Mononuclear cell (primary cell): ENCODE results near the gene CCDC12. TPM values are rescaled to one million over a fixed set of nuclear protein-coding genes. Genes with fewer than 3 reads are reported as not detected.

Source experiments
- H3K27me3 ChIP-seq: 2 replicates; pipeline ENCODE4 v1.6.0; 2011; ENCODE audit warnings: low read length, control low read depth; ENCODE audit not compliant: insufficient read depth
- H3K4me1 ChIP-seq: 2 replicates; pipeline ENCODE4 v1.5.1; 2011; ENCODE audit warnings: mild to moderate bottlenecking, low read length, control low read depth; ENCODE audit not compliant: insufficient read depth
- H3K4me3 ChIP-seq: 2 replicates; pipeline ENCODE4 v1.5.1; 2011; ENCODE audit warnings: mild to moderate bottlenecking, low read length, moderate library complexity
- H3K9me3 ChIP-seq: 2 replicates; pipeline ENCODE4 v1.5.1; 2011; ENCODE audit warnings: low read depth, mild to moderate bottlenecking, control low read depth, low read length
- total RNA-seq: library from RNA; depleted of rRNA; stranded (reverse); fragments of >200 nt; gene quantifications from one replicate; pipeline ENCODE4 v1.2.3, GENCODE V29; 2012

Gene CCDC12
- total RNA-seq, 1 donor, result 45.2 TPM

- Histone ChIP-seq H3K4me3 (no peak overlapping the region), H3K27me3 (peaks cover 36% of the 10 kb centered on the region), H3K9me3 (no peaks in the 10 kb centered on the region), H3K4me1 (peaks cover 9% of the 10 kb centered on the region)
Observed at GRCh38 chr3:46881596-46882376, 94.8 kb downstream of the CCDC12 start.

DNA sequence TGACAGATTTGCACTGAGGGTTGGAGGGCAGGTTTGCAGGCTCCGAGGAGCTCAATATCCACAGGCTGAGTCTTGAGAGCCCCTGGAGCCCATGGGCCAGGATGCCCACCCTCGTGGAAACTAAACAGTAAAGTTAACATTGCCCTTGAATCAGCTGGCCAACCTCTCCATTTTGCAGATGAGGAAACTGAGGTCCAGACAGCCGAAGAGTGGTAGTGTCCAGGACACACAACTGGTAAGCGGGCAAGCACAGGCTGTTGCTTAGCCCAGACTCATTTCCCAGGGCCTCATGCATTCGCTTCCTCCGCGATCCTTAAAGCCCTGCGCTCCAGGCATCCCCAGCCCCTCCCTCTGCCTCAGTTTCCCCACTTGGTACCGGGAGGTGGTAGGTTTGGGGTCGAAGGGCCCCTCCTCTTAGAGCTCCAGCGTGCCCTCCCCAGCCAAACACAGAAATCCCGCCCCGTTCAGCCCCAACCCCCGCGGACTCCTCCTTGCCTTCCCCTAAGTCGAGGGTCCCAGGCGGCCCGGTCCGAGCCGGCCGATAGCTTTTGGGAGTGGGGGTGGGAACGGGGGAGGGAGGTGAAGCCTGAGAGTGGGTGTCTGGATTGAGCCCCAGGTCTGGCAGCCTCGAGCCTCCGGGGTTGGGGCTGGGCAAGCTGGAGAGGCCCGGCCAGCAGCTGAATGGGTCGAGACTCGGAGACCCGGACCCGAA, 95.5 kb downstream of the CCDC12 start:
- H3K4me3 ChIP-seq, result no peak overlapping the region
- peaks cover 9% of the 10 kb centered on the region for H3K4me1 ChIP-seq
- H3K9me3 ChIP-seq, result no peaks in the 10 kb centered on the region
- H3K27me3 ChIP-seq, result peaks cover 36% of the 10 kb centered on the region

GRCh38 chr3:46878781-46879436, 97.6 kb downstream of the CCDC12 start:
- Histone ChIP-seq H3K27me3 (peaks cover 29% of the 10 kb centered on the region), H3K4me3 (no peak overlapping the region), H3K9me3 (no peaks in the 10 kb centered on the region), H3K4me1 (peaks cover 9% of the 10 kb centered on the region)

- peaks cover 8% of the 10 kb centered on the region for H3K4me1 ChIP-seq
- H3K4me3 ChIP-seq, result no peak within 1 kb of the TSS
- H3K27me3 ChIP-seq, result peaks cover 21% of the 10 kb centered on the region
- H3K9me3 ChIP-seq, result no peaks in the 10 kb centered on the region
Observed at GRCh38 chr3:46877406-46878125, 99.0 kb downstream of the CCDC12 start, which contains the start of gene PTH1R. Gene PTH1R (plus strand): TSS chr3:46877721. CDS start chr3:46883560, 5,839 bp downstream.

DNA sequence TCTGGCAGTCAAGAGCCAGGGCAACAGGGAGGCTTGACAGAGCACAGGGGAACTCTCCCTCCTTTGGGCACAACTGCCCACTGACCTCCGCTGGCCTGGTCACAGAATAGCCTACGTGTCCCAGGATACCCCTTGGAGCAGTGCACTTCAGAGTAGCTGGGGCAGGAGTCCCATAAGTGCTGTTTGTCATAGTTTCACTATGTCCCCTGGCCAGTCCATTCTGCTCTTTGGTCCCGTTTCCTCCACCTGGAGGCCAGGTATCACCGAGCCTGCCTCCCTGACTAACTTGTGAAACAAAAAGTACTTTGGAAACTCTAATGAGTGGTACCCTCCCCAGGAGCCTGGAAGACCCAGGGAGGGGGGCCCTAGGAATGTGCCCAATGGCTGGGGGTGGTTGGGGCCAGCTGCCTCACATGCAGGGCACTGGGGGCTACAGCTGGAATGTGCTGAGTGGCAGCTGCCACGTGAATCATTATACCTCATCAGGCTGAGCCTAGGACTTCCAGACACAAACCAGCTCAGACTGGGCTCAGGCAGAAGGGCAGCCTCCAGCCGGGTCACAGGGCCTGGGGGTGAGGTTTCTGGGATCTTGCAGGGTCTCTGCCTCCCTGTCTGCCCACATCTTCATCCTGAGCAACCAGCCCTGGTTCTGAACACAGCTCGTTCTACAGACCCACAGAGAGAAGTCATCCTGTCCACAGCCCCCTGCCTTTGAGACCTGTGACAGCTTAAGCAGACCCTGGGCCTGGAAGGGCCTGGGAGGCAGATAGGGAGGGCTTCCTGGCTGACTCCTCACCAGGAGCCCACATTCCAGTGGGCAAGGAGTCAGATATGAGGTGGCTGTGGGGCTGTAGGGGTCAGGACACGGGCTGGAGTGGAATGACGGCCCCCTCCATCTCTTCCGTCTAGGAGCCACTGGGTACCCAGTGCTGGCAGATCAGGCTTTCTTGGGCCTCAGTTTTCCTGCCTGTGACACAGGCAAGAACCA, 99.9 kb downstream of the CCDC12 start:
- Histone ChIP-seq H3K4me3 (no peak overlapping the region), H3K9me3 (no peaks in the 10 kb centered on the region), H3K27me3 (peaks cover 17% of the 10 kb centered on the region), H3K4me1 (peaks cover 5% of the 10 kb centered on the region)

DNA sequence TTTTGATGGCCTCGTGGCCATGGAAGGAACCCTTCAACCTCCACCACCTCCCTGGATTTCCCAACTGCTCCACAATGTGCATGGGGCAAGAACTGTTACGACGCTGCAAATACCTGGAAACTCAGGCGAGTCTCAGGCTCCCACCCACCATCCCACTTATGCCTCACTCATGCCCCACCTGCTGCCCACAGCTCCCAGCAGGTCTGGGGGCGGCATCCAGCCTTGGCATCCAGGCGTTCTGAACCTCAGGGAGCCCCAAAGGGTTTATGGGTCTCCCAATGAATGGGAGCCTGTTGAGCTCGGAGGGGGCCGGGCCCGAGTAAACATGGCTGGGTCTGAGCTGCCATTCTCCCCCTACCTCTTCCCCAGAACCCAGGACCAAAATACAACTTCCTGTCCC, 101.0 kb downstream of the CCDC12 start:
- Histone ChIP-seq H3K4me1 (peaks cover 5% of the 10 kb centered on the region), H3K4me3 (no peak overlapping the region), H3K27me3 (peaks cover 7% of the 10 kb centered on the region), H3K9me3 (no peaks in the 10 kb centered on the region)

DNA sequence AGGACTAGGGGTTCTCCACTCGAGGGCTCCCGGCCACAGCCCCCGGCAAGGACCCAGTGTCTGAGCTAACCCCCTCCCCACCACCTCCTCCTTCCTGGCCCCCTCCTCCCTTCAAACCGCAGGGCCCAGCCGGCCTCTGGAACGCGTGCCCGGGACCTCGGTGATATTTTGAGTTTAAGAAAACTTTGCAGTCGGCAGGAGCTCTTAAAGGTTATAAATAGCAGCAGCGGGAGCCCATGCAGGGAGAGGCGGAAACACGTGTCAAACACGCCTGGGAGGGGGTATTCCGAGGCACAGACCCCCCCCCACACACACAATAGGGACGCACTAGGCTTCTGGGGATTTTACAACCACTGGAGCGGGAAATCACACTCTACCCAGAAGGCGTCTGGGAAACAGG, 102.1 kb downstream of the CCDC12 start:
- Histone ChIP-seq H3K4me3 (no peak overlapping the region), H3K9me3 (no peaks in the 10 kb centered on the region), H3K27me3 (no peaks in the 10 kb centered on the region), H3K4me1 (peaks cover 5% of the 10 kb centered on the region)

DNA sequence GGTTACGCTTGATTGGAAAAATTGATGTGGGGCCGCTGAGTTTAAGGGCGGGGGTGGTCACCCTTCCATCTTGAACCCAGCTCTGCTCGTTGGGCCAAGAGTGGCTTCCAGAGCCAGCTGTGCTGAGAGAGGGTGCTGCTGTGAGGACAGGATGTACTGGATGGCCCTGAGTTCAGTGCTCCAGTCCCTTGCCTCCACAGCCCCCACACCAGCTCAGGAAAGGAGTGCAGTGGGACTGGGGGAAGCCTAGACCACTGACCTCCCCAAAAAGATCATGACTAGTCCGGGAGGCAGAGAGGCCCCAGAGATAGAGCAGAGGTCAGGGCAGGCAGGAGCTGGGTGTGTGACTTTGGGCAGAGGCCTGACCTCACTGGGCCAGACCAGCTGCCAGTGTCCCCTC, 103.0 kb downstream of the CCDC12 start:
- no peak overlapping the region for H3K4me3 ChIP-seq
- no peaks in the 10 kb centered on the region for H3K9me3 ChIP-seq
- H3K27me3 ChIP-seq, result no peaks in the 10 kb centered on the region
- H3K4me1 ChIP-seq, result peaks cover 5% of the 10 kb centered on the region

Other genes with a start within 250 kb of the CCDC12 start
- not detected for gene MYL3, start 113.3 kb downstream of the CCDC12 start, total RNA-seq
- not detected for gene PTH1R, start 99.0 kb downstream of the CCDC12 start, total RNA-seq
- 62.7 TPM for gene NBEAL2, start 2.9 kb upstream of the CCDC12 start, total RNA-seq
- 121 TPM for gene SETD2, start 187.4 kb upstream of the CCDC12 start, total RNA-seq